ENCODE results near the gene ECPAS. TPM values are rescaled to one million over a fixed set of nuclear protein-coding genes. Genes with fewer than 3 reads are reported as not detected.

The ECPAS gene
- total RNA-seq, 2 experiments from 2014 or later = 41.0 to 63.2 TPM

DNA sequence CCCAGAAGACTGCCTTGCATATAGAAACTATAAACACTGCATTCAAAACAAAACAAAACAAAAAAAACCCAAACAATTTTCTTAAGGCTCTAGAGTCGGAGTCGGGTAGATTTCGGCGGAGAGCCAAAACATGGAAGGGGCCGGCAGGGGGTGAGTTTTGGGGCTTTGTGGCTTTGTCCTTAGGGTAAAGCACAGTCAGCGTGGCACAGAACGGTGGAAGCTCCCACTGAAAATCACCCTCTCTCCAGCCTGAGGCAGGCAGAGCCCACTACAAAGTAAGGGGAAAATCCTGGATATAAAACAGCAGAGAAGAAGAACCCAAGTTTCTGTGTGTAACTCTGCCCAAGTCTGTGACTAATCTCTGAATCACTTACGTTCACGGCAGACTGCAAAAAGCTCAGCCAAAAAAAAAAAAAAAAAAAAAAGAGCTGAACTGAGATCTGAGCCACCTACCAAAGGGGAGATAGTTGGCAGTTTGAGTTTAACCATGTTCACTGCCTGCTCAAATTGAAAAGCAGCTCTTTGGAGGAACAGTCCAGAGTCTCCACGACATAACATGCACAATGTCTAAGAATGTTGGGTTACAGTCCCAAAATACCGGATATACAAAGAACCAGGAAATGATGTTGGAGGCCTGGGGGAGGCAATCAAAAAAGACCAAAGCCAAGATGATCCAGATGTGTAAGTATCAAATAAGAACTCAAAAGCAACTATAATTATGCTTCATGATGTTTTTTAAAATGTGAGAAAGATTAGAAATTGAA, 127.5 kb downstream of the ECPAS start:
- H2AFZ ChIP-seq (ENCODE audit: low read length) = no peak overlapping the region
- peaks cover 4% of the 10 kb centered on the region; the same call in 1 of the 2 replicates for H3K36me3 ChIP-seq (ENCODE audit: insufficient read depth, low read length)
- BruUV-seq (replicated peaks) = TSS peak; percentile 37
- ChIA-PET POLR2A (interaction anchor here (0.7 kb wide), 1 partner anchor 821 kb away, joined by 5 read pairs; no protein-coding TSS in a partner anchor), CTCF (ENCODE audit: unreplicated experiment) (interaction anchor here (0.6 kb wide), 1 partner anchor 12 kb away, joined by 3 read pairs; no protein-coding TSS in a partner anchor)
- H4K20me1 ChIP-seq (ENCODE audit: insufficient read depth, low read length) = no peaks in the 10 kb centered on the region
- no peak overlapping the region for H3K27ac ChIP-seq (ENCODE audit: low read depth, low read length, poor library complexity, severe bottlenecking)
- H3K79me2 ChIP-seq (ENCODE audit: insufficient read depth, low read depth, low read length) = no peaks in the 10 kb centered on the region
- H3K9me2 ChIP-seq (ENCODE audit: insufficient read depth, low read length) = no peaks in the 10 kb centered on the region
- no peak overlapping the region for H3K4me2 ChIP-seq (ENCODE audit: low read length)
- no peaks in the 10 kb centered on the region for H3K4me1 ChIP-seq (ENCODE audit: insufficient read depth, low read length, poor library complexity, severe bottlenecking)
- H3K9me3 ChIP-seq (ENCODE audit: low read length) = no peaks in the 10 kb centered on the region
- intact Hi-C loops (cut with micrococcal nuclease; ENCODE audit: unreplicated experiment) = no loop called here
- TF ChIP-seq EZH2phosphoT487 (IDR thresholded peaks at IDR 0.05; ENCODE audit: borderline replicate concordance, low read depth, low read length) = no peak
- TF ChIP-seq CTCF (conservative IDR thresholded peaks at IDR 0.05; ENCODE audit: low read length) = no peak
- DNase-seq (ENCODE audit: low spot score) = no peak
- no peak overlapping the region for H3K4me3 ChIP-seq (ENCODE audit: low read depth, low read length, poor library complexity, severe bottlenecking)

DNA sequence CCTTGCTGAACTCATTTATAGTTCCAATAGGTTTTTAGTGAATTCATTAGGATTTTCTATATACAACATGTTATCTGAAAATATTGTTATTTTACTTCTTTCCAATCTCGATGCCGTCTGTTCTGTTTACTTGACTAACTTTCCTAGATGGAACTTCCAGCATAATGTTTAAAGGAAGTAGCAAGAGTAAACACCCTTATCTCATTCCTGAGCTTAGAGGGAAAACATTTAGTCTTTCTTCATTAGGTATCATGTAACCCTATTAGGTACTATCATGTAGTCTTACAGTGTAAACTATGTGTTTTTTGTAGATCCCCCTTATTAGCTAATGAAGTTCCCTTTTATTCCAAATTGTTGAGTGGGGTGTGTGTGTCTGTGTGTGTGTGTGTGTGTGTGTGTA, 131.6 kb downstream of the ECPAS start:
- BruUV-seq (replicated peaks) = no TSS peak
- ChIA-PET CTCF (ENCODE audit: unreplicated experiment) (no interaction called here), POLR2A (interaction anchor here (1.0 kb wide), 1 partner anchor 44 kb away, joined by 3 read pairs; no protein-coding TSS in a partner anchor)
- TF ChIP-seq EZH2phosphoT487 (IDR thresholded peaks at IDR 0.05; ENCODE audit: borderline replicate concordance, low read depth, low read length) (no peak), CTCF (conservative IDR thresholded peaks at IDR 0.05; ENCODE audit: low read length) (no peak)
- Histone ChIP-seq H3K36me3 (ENCODE audit: insufficient read depth, low read length) (no peaks in the 10 kb centered on the region), H3K4me2 (ENCODE audit: low read length) (no peak overlapping the region), H4K20me1 (ENCODE audit: insufficient read depth, low read length) (no peaks in the 10 kb centered on the region), H3K79me2 (ENCODE audit: insufficient read depth, low read depth, low read length) (no peaks in the 10 kb centered on the region), H3K4me3 (ENCODE audit: low read depth, low read length, poor library complexity, severe bottlenecking) (no peak overlapping the region), H3K4me1 (ENCODE audit: insufficient read depth, low read length, poor library complexity, severe bottlenecking) (no peaks in the 10 kb centered on the region), H3K9me2 (ENCODE audit: insufficient read depth, low read length) (no peaks in the 10 kb centered on the region), H3K9me3 (ENCODE audit: low read length) (no peaks in the 10 kb centered on the region), H2AFZ (ENCODE audit: low read length) (no peak overlapping the region), H3K27ac (ENCODE audit: low read depth, low read length, poor library complexity, severe bottlenecking) (no peak overlapping the region)
- no peak for DNase-seq (ENCODE audit: low spot score)
- intact Hi-C loops (cut with micrococcal nuclease; ENCODE audit: unreplicated experiment) = no loop called here

DNA sequence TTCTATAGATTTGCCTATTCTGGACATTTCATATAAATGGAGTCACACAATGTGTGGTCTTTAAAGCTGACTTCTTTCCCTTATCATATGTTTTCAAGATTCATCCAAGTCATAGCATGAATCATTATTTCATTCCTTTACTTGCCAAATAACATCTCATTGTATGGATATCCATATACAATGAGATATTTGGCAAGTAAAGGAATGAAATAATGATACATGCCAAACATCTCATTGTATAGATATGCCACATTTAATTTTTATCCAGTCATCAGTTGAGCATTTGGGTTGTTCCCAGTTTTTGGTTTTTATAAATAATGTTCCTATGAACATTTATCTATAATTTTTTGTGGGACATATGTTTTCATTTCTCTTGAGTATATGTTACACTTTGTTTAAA, 133.6 kb downstream of the ECPAS start:
- Histone ChIP-seq H4K20me1 (ENCODE audit: insufficient read depth, low read length) (no peaks in the 10 kb centered on the region), H3K27ac (ENCODE audit: low read depth, low read length, poor library complexity, severe bottlenecking) (no peak overlapping the region), H3K9me2 (ENCODE audit: insufficient read depth, low read length) (no peaks in the 10 kb centered on the region), H3K9me3 (ENCODE audit: low read length) (no peaks in the 10 kb centered on the region), H3K79me2 (ENCODE audit: insufficient read depth, low read depth, low read length) (no peaks in the 10 kb centered on the region), H3K4me2 (ENCODE audit: low read length) (no peak overlapping the region), H3K4me3 (ENCODE audit: low read depth, low read length, poor library complexity, severe bottlenecking) (no peak overlapping the region), H3K36me3 (ENCODE audit: insufficient read depth, low read length) (no peaks in the 10 kb centered on the region), H2AFZ (ENCODE audit: low read length) (no peak overlapping the region), H3K4me1 (ENCODE audit: insufficient read depth, low read length, poor library complexity, severe bottlenecking) (no peaks in the 10 kb centered on the region)
- ChIA-PET CTCF (ENCODE audit: unreplicated experiment) (no interaction called here), POLR2A (no interaction called here)
- no peak for DNase-seq (ENCODE audit: low spot score)
- no TSS peak for BruUV-seq (replicated peaks)
- TF ChIP-seq CTCF (conservative IDR thresholded peaks at IDR 0.05; ENCODE audit: low read length) (no peak), EZH2phosphoT487 (IDR thresholded peaks at IDR 0.05; ENCODE audit: borderline replicate concordance, low read depth, low read length) (no peak)
- intact Hi-C loops (cut with micrococcal nuclease; ENCODE audit: unreplicated experiment) = no loop called here

Measured in OCI-LY7 (cell line).